Measurements from ENCODE around the gene CHID1.

DNA sequence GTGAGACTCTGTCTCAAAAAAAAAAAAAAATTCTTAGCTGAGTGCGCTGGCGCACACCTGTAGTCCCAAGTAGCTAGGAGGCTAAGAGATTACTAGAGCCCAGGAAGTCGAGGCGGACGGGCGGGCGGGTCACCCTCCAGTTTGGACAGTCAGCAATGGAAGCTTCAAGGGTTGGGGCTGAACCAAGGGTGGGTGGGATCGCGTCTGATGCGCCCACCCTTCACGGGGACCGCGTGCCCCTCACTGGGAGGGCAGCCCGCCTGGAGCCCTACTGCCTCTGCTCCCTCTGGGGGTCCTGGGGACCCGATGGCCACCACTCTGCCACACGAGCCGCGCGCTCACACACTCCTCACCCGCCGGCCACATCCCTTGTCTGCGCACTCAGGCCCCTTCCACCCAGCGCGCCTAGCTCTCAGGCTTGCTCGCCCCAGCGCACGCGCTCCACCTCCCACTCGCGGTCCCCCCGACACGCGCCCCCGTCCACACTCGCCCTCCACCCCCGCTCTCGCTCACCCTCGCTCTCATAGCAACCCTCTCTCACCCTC is 494 bp downstream of the CHID1 start:
- TF ChIP-seq, protein P1, sequence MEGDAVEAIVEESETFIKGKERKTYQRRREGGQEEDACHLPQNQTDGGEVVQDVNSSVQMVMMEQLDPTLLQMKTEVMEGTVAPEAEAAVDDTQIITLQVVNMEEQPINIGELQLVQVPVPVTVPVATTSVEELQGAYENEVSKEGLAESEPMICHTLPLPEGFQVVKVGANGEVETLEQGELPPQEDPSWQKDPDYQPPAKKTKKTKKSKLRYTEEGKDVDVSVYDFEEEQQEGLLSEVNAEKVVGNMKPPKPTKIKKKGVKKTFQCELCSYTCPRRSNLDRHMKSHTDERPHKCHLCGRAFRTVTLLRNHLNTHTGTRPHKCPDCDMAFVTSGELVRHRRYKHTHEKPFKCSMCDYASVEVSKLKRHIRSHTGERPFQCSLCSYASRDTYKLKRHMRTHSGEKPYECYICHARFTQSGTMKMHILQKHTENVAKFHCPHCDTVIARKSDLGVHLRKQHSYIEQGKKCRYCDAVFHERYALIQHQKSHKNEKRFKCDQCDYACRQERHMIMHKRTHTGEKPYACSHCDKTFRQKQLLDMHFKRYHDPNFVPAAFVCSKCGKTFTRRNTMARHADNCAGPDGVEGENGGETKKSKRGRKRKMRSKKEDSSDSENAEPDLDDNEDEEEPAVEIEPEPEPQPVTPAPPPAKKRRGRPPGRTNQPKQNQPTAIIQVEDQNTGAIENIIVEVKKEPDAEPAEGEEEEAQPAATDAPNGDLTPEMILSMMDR (IDR thresholded peaks at IDR 0.05): no peak
- TF ChIP-seq EP300 (IDR thresholded peaks at IDR 0.05): no peak
